Measurements from ENCODE around the gene RPS6KC1.

- TF ChIP-seq, protein P1, sequence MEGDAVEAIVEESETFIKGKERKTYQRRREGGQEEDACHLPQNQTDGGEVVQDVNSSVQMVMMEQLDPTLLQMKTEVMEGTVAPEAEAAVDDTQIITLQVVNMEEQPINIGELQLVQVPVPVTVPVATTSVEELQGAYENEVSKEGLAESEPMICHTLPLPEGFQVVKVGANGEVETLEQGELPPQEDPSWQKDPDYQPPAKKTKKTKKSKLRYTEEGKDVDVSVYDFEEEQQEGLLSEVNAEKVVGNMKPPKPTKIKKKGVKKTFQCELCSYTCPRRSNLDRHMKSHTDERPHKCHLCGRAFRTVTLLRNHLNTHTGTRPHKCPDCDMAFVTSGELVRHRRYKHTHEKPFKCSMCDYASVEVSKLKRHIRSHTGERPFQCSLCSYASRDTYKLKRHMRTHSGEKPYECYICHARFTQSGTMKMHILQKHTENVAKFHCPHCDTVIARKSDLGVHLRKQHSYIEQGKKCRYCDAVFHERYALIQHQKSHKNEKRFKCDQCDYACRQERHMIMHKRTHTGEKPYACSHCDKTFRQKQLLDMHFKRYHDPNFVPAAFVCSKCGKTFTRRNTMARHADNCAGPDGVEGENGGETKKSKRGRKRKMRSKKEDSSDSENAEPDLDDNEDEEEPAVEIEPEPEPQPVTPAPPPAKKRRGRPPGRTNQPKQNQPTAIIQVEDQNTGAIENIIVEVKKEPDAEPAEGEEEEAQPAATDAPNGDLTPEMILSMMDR (conservative IDR thresholded peaks at IDR 0.05; ENCODE audit: low read length): no peak
- no peak for TF ChIP-seq EZH2phosphoT487 (IDR thresholded peaks at IDR 0.05; ENCODE audit: borderline replicate concordance)
These were observed 160.2 kb downstream of the RPS6KC1 start for GRCh38 chr1:213211201-213211600.

Data from Loucy (cell line).